ENCODE results near the gene SWSAP1. TPM values are rescaled to one million over a fixed set of nuclear protein-coding genes. Genes with fewer than 3 reads are reported as not detected.

The SWSAP1 gene
- 2.8 and 3.0 TPM in 2 replicates for polyA plus RNA-seq (2012; rRNA removed)
- 1.5 and 2.2 TPM in 2 replicates for polyA plus RNA-seq (2012; cell fraction: cytosol; rRNA removed)
- 5.3 and 6.2 TPM in 2 replicates for polyA plus RNA-seq (2012; cell fraction: nucleus; rRNA removed)

GRCh38 chr19:11374433-11375142 is at the start of gene SWSAP1:
Gene SWSAP1, plus strand, starts transcription at chr19:11374666. Its CDS starts 15 bp downstream, at chr19:11374681.
- peaks cover 16 to 22% of the 10 kb centered on the region in 2 experiments for H3K4me1 ChIP-seq (ENCODE audit: control insufficient read depth in 1 of 2, insufficient read depth in 2 of 2, low read depth in 1 of 2, low read length in 1 of 2)
- TF ChIP-seq USF2 (IDR thresholded peaks at IDR 0.05; ENCODE audit: borderline replicate concordance, low read depth, low read length) (no peak), MXI1 (IDR thresholded peaks at IDR 0.05; ENCODE audit: low read depth, low read length) (peak; percentile 63; the same call in 1 of the 2 replicates), GATA2 (CRISPR knock-in tag; IDR thresholded peaks at IDR 0.05) (no peak), RFX5 (IDR thresholded peaks at IDR 0.05; ENCODE audit: low read length) (0 out of 2 replicates have a peak, but pooled peaks have one; percentile 25), MAX (IDR thresholded peaks at IDR 0.05; ENCODE audit: low read depth) (peak; percentile 78; the same call in 1 of the 2 replicates), PBX3 (IDR thresholded peaks at IDR 0.05) (peak; percentile 98), CHD2 (IDR thresholded peaks at IDR 0.05; ENCODE audit: low read length, partially characterized antibody) (peak; percentile 72), GABPA (IDR thresholded peaks at IDR 0.05; ENCODE audit: low read depth) (peak; percentile 71), RAD21 (IDR thresholded peaks at IDR 0.05; ENCODE audit: low read length) (no peak), IRF3 (IDR thresholded peaks at IDR 0.05; ENCODE audit: low read depth, low read length) (peak; percentile 63), TAF1 (IDR thresholded peaks at IDR 0.05; ENCODE audit: borderline replicate concordance, low read depth, low read length) (peak; percentile 52; the same call in 1 of the 2 replicates), ELF1 (IDR thresholded peaks at IDR 0.05) (peak; percentile 70), POLR2AphosphoS5 (IDR thresholded peaks at IDR 0.05; ENCODE audit: low read depth, low read length) (peak; percentile 73), YY1 (IDR thresholded peaks at IDR 0.05; ENCODE audit: low read depth) (peak; percentile 72), TCF12 (IDR thresholded peaks at IDR 0.05) (no peak), NRF1 (IDR thresholded peaks at IDR 0.05; ENCODE audit: low read depth, low read length) (peak; percentile 29; the same call in 1 of the 2 replicates)
- DNase-seq: peak; percentile 92
- peak within 1 kb of the TSS; percentile 70 for H2AFZ ChIP-seq (ENCODE audit: low read depth)
- H3K27me3 ChIP-seq (ENCODE audit: insufficient read depth): no peaks in the 10 kb centered on the region
- no peaks in the 10 kb centered on the region for H4K20me1 ChIP-seq (ENCODE audit: insufficient read depth)
- H3F3A ChIP-seq (replicated peaks; ENCODE audit: insufficient read depth): peaks cover 32% of the 10 kb centered on the region
- H3K4me3 ChIP-seq (ENCODE audit: low read depth in 2 of 2, low read length in 1 of 2): peak within 1 kb of the TSS; percentile 58 to 62
- H3K27ac ChIP-seq (ENCODE audit: low read depth in 2 of 2, low read length in 1 of 2): peak within 1 kb of the TSS; percentile 88 to 94
- H3K9me3 ChIP-seq: no peaks in the 10 kb centered on the region
- peak within 1 kb of the TSS; percentile 80 for H3K9ac ChIP-seq
- peak within 1 kb of the TSS; percentile 84 for H3K4me2 ChIP-seq
- ChIA-PET CTCF (interaction anchor here (0.5 to 5.9 kb wide), 17 partner anchors 8 to 1257 kb away, joined by 3 to 66 read pairs (median 4); partner anchors contain the start of genes EPOR, ODAD3, PRKCSH and RAB3D), POLR2A (interaction anchor here (0.6 to 2.3 kb wide), 19 partner anchors 9 to 1322 kb away, joined by 3 to 28 read pairs (median 4); partner anchors contain the start of genes CCDC159, ECSIT, ELAVL3 and EPOR)
- no peaks in the 10 kb centered on the region for H3K36me3 ChIP-seq (replicated peaks in 1 of 2; ENCODE audit: control insufficient read depth in 1 of 2, insufficient read depth in 2 of 2, low read length in 1 of 2)
- under 1% methylated on average over 28 of the region's 44 CpGs for WGBS (ENCODE audit: low lambda C conversion rate)
- peaks cover 12% of the 10 kb centered on the region for H3K79me2 ChIP-seq (ENCODE audit: insufficient read depth)
- no peaks in the 10 kb centered on the region for H3K9me2 ChIP-seq
